ENCODE measurements around the gene COTL1.
"Not testable (repeated sequence)": the region's sequence is repeated elsewhere in the genome, so short reads cannot be mapped to it uniquely, and the experiment has no call there.

The COTL1 gene

DNA sequence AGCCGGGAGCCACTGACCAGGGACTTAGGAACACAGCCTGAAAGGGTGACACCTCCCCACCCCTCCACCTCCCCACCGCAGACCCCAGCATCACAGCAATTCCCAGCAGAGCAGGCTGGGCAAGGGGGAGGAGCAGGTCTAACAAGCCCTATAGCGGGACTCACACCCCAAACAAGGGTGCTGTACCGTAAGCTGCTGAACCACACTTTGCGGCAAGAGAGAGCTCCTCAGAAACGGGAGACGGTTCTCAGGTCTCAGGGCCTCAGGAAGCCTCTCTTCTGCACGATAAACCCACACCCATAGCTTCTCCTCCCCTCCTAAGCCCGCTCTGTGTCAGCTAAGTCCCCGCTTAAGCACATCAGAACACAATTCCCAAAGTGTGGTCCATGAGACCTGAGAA is 11.7 kb upstream of the COTL1 start:
- ATAC-seq: no peak
- TF ChIP-seq ZNF565 (CRISPR knock-in tag; conservative IDR thresholded peaks at IDR 0.05; ENCODE audit: low read depth): no peak

DNA sequence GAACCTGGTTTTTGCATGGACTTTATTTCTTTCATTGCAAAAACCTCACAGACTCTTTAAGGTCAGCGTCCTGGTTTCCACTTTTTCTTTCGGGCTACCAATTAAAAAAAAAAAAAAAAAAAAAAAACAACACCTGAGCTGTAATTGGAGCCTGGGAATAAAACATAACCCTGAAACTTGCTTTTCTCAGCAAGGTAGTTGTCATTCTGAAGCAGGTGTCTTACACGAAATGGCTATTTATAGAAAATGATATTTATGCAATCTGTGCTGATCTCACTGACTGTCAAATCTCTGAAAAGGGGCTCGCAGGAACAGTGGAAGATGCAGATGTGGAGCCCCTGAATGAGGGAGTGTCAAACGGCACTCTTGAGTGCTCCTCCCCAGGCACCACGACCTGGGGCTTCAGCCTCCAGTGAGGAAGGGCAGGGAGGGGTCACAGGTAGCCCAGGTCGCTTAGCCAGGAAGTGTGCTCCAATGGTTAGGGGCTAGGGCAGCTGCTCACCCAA is 10.4 kb upstream of the COTL1 start:
- TF ChIP-seq PPARA (CRISPR knock-in tag; IDR thresholded peaks at IDR 0.05; ENCODE audit: borderline replicate concordance): no peak
- no peak for TF ChIP-seq ISL1 (CRISPR knock-in tag; IDR thresholded peaks at IDR 0.05)
- no peak for TF ChIP-seq ZNF565 (CRISPR knock-in tag; conservative IDR thresholded peaks at IDR 0.05; ENCODE audit: low read depth)
- no peak for TF ChIP-seq BACH2 (CRISPR knock-in tag; IDR thresholded peaks at IDR 0.05; ENCODE audit: borderline replicate concordance)
- TF ChIP-seq TOX (CRISPR knock-in tag; IDR thresholded peaks at IDR 0.05; ENCODE audit: borderline replicate concordance): no peak
- TF ChIP-seq, protein P1, sequence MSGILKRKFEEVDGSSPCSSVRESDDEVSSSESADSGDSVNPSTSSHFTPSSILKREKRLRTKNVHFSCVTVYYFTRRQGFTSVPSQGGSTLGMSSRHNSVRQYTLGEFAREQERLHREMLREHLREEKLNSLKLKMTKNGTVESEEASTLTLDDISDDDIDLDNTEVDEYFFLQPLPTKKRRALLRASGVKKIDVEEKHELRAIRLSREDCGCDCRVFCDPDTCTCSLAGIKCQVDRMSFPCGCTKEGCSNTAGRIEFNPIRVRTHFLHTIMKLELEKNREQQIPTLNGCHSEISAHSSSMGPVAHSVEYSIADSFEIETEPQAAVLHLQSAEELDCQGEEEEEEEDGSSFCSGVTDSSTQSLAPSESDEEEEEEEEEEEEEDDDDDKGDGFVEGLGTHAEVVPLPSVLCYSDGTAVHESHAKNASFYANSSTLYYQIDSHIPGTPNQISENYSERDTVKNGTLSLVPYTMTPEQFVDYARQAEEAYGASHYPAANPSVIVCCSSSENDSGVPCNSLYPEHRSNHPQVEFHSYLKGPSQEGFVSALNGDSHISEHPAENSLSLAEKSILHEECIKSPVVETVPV (CRISPR knock-in tag; IDR thresholded peaks at IDR 0.05): no peak
- TF ChIP-seq OSR1 (CRISPR knock-in tag; IDR thresholded peaks at IDR 0.05): no peak
- TF ChIP-seq GLIS3 (CRISPR knock-in tag; IDR thresholded peaks at IDR 0.05): no peak
- TF ChIP-seq, protein P2, sequence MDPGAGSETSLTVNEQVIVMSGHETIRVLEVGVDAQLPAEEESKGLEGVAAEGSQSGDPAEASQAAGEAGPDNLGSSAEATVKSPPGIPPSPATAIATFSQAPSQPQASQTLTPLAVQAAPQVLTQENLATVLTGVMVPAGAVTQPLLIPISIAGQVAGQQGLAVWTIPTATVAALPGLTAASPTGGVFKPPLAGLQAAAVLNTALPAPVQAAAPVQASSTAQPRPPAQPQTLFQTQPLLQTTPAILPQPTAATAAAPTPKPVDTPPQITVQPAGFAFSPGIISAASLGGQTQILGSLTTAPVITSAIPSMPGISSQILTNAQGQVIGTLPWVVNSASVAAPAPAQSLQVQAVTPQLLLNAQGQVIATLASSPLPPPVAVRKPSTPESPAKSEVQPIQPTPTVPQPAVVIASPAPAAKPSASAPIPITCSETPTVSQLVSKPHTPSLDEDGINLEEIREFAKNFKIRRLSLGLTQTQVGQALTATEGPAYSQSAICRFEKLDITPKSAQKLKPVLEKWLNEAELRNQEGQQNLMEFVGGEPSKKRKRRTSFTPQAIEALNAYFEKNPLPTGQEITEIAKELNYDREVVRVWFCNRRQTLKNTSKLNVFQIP (CRISPR knock-in tag; IDR thresholded peaks at IDR 0.05; ENCODE audit: borderline replicate concordance, low read depth): no peak
- TF ChIP-seq, protein P3, sequence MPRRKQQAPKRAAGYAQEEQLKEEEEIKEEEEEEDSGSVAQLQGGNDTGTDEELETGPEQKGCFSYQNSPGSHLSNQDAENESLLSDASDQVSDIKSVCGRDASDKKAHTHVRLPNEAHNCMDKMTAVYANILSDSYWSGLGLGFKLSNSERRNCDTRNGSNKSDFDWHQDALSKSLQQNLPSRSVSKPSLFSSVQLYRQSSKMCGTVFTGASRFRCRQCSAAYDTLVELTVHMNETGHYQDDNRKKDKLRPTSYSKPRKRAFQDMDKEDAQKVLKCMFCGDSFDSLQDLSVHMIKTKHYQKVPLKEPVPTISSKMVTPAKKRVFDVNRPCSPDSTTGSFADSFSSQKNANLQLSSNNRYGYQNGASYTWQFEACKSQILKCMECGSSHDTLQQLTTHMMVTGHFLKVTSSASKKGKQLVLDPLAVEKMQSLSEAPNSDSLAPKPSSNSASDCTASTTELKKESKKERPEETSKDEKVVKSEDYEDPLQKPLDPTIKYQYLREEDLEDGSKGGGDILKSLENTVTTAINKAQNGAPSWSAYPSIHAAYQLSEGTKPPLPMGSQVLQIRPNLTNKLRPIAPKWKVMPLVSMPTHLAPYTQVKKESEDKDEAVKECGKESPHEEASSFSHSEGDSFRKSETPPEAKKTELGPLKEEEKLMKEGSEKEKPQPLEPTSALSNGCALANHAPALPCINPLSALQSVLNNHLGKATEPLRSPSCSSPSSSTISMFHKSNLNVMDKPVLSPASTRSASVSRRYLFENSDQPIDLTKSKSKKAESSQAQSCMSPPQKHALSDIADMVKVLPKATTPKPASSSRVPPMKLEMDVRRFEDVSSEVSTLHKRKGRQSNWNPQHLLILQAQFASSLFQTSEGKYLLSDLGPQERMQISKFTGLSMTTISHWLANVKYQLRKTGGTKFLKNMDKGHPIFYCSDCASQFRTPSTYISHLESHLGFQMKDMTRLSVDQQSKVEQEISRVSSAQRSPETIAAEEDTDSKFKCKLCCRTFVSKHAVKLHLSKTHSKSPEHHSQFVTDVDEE (CRISPR knock-in tag; IDR thresholded peaks at IDR 0.05): no peak
- TF ChIP-seq, protein P4, sequence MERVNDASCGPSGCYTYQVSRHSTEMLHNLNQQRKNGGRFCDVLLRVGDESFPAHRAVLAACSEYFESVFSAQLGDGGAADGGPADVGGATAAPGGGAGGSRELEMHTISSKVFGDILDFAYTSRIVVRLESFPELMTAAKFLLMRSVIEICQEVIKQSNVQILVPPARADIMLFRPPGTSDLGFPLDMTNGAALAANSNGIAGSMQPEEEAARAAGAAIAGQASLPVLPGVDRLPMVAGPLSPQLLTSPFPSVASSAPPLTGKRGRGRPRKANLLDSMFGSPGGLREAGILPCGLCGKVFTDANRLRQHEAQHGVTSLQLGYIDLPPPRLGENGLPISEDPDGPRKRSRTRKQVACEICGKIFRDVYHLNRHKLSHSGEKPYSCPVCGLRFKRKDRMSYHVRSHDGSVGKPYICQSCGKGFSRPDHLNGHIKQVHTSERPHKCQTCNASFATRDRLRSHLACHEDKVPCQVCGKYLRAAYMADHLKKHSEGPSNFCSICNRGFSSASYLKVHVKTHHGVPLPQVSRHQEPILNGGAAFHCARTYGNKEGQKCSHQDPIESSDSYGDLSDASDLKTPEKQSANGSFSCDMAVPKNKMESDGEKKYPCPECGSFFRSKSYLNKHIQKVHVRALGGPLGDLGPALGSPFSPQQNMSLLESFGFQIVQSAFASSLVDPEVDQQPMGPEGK (CRISPR knock-in tag; IDR thresholded peaks at IDR 0.05; ENCODE audit: borderline replicate concordance): no peak
- TF ChIP-seq ZNF8 (CRISPR knock-in tag; IDR thresholded peaks at IDR 0.05): no peak
- no peak for ATAC-seq

DNA sequence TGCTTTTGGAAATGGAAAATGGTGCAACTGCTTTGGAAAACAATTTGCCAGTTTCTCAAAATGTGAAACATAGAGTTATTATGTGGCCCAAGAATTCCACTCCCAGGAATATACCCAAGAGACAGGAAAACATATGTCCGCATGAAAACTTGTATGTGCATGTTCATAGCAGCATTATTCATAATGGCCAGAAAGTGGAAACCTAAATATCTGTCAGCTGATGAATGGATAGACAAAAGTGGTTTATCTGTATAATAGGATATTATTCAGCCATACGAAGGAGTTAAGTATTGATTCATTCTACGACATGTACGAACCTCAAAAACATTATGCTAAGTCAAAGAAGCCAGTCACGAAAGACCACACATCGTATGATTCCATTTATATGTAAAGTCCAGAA is 7.7 kb upstream of the COTL1 start:
- ATAC-seq: no peak
- TF ChIP-seq, protein P2 (CRISPR knock-in tag; IDR thresholded peaks at IDR 0.05; ENCODE audit: borderline replicate concordance, low read depth): no peak

DNA sequence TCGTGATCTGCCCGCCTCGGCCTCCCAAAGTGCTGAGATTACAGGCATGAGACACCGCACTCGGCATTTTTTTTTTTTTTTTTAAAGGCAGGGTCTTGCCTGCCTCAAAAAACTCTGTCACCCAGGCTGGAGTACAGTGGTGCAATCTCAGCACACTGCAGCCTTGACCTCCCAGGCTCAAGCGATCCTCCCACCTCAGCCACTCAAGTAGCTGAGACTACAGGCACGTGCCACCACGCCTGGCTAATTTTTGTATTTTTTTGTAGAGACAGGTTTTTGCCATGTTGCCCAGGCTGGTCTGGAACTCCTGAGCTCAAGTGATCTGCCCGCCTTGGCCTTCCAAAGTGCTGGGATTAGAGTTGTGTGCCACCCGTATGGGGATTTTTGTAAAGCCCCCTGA is 3.0 kb upstream of the COTL1 start:
- ATAC-seq: not testable (repeated sequence)

DNA sequence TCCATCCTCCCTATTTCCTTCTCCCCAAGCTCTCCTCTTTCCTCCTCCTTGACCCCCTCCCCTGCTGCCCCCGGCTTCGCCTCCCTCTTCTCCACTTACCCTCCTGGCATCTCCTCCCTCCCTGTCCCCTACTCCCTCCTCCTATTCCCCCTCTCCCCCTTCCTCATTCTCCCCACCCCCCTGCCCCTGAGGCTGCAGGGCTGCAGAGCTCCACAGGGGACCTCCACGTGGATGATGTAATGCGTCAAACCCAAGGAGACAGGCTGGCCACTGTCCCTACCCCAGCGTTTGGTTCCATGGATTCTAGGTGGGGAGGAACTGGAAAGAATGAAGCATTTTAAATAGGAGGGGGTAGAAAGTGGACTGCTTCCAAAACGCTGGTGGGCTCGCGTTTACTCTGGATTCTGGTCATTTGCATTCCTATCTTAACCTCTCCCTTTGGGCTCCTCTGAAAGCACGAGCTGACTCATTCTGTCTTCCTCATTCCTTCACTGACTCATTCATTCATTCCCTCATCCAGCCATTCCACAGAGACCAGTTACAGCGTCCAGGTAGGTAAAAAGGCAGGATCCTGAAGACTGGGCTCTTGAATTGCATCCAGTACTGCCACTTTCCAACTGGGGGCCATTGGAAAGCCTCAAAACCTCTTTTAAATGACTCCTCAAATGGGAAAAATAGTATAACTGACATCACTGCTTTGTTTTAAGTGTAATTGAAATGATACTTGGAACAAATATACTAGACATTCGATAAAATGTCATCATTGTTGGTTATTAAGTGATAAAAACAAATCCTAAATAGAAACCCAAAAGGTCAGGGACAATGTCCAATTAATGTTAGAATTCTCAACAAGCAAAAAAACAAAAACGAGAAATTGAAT is 943 bp upstream of the COTL1 start:
- ATAC-seq: peak; percentile 71
- TF ChIP-seq ZNF70 (CRISPR knock-in tag; IDR thresholded peaks at IDR 0.05): no peak
- TF ChIP-seq, protein P4 (CRISPR knock-in tag; IDR thresholded peaks at IDR 0.05; ENCODE audit: borderline replicate concordance): peak; percentile 53; the same call in 1 of the 2 replicates

Data from SK-N-SH treated with all-trans-retinoic acid at 6 μM for 48 hours (cell line).